ENCODE measurements around the gene KPNB1.

The KPNB1 gene

DNA sequence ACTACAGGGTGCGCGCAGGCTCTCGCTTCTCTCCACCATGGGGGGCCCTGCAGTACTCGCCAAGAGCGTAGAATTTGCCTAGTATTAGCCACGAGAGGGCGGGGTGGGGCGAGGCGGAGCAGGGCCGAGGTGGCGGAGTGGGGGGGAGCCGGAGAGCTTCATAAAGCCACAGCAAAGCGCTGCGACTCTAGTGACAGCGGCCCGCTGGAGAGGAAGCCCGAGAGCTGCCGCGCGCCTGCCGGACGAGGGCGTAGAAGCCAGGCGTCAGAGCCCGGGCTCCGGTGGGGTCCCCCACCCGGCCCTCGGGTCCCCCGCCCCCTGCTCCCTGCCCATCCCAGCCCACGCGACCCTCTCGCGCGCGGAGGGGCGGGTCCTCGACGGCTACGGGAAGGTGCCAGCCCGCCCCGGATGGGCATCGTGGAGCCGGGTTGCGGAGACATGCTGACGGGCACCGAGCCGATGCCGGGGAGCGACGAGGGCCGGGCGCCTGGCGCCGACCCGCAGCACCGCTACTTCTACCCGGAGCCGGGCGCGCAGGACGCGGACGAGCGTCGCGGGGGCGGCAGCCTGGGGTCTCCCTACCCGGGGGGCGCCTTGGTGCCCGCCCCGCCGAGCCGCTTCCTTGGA is 83.4 kb downstream of the KPNB1 start, which contains the start of gene TBX21:
TSS of gene TBX21 (plus strand) at position 190 of the 627 bp plus-strand sequence. CDS start at position 409, 219 bp downstream.
- no peak for DNase-seq

DNA sequence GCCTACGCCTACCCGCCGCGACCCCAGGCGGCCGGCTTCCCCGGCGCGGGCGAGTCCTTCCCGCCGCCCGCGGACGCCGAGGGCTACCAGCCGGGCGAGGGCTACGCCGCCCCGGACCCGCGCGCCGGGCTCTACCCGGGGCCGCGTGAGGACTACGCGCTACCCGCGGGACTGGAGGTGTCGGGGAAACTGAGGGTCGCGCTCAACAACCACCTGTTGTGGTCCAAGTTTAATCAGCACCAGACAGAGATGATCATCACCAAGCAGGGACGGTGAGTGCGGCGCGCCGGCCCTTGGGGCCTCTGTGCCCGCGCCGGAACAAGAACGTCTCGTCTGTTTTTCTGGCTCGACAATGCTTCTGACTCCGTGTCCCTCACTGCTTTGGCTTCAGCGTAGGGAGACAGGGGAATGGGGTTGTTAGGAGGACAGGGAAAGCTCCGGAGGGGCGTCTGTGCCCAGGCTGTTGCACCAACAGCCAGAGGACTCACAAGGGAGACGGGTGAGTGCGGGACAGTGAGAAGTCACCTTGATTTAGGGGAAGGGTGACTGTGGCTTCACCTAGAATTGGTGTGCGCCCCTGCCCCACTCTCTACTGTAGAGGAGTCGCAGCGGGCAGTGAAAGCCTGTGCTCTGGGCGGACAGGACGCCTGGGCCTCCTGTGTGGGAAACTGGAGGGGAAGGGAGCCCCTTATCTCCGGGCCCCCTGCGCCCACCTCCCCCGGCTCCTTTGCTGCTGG is 84.1 kb downstream of the KPNB1 start:
- no peak for DNase-seq

DNA sequence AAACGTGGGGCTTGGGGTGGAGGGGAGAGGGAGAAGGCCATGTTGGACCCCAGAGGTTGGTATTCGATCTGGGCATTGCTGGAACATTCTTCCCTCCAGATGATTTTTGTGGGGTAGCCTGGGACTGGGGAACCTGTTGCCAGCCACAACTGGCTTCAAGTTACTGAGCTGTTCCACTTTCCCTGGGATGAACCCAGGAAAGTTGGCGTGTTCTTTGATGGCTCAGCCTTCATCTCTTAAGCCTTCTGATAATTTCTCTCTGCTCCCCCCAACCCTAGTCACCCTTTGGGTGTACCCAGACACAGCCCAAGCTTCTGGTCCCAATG is 85.4 kb downstream of the KPNB1 start:
- DNase-seq, result no peak
